Small intestine (tissue), 7 donors: ENCODE results near the gene ZNF397. TPM values are rescaled to one million over a fixed set of nuclear protein-coding genes. Genes with fewer than 3 reads are reported as not detected.

Experiments used
- DNase-seq, 2 donors: peaks; one replicate each; pipeline versions ENCODE4 v3.0.0 to v3.0.0-alpha.2; 2013
- FAIRE-seq: peaks from 2 replicates; lab custom pipeline; 2012; peaks lifted over from hg19 to GRCh38; lab: Jason Lieb, UNC
- H3K27ac ChIP-seq, 3 donors: one replicate each; pipeline ENCODE4 v1.5.1; 2013; ENCODE audit warnings: low read length in 2 of 3, mild to moderate bottlenecking in 2 of 3, control low read depth in 1 of 3, inconsistent platforms in 1 of 3, low read depth in 1 of 3, moderate library complexity in 1 of 3
- H3K27me3 ChIP-seq, 3 donors: one replicate each; pipeline ENCODE4 v1.6.1; 2013; ENCODE audit warnings: low read length in 3 of 3, inconsistent platforms in 1 of 3; ENCODE audit not compliant: control insufficient read depth in 3 of 3, insufficient read depth in 3 of 3
- H3K36me3 ChIP-seq, 3 donors: one replicate each; pipeline ENCODE4 v1.6.1; 2013; ENCODE audit warnings: low read length in 3 of 3, inconsistent platforms in 1 of 3, low read depth in 1 of 3, mild to moderate bottlenecking in 1 of 3, moderate library complexity in 1 of 3; ENCODE audit not compliant: control insufficient read depth in 3 of 3, insufficient read depth in 2 of 3
- H3K4me1 ChIP-seq, 3 donors: one replicate each; pipeline ENCODE4 v1.6.1; 2013; ENCODE audit warnings: low read length in 2 of 3, inconsistent platforms in 1 of 3, low read depth in 1 of 3, mild to moderate bottlenecking in 1 of 3, moderate library complexity in 1 of 3; ENCODE audit not compliant: control insufficient read depth in 3 of 3, insufficient read depth in 2 of 3
- H3K4me3 ChIP-seq, 3 donors: one replicate each; pipeline ENCODE4 v1.5.1; 2013; ENCODE audit warnings: low read length in 3 of 3, control low read depth in 1 of 3, inconsistent platforms in 1 of 3, low read depth in 1 of 3, mild to moderate bottlenecking in 1 of 3, moderate library complexity in 1 of 3
- H3K9me3 ChIP-seq, 2 donors: one replicate each; pipeline ENCODE4 v1.6.1; 2013; ENCODE audit warnings: low read depth in 1 of 2, low read length in 1 of 2; ENCODE audit not compliant: control insufficient read depth in 2 of 2, insufficient read depth in 1 of 2
- WGBS, 3 donors: extraction: QIAGEN DNeasy Blood & Tissue Kit; methylation state at CpG; one replicate each; pipeline ENCODE4 v1.1.7; 2013; 5-methylcytosine and 5-hydroxymethylcytosine counted together
- polyA plus RNA-seq, 4 donors: library from polyadenylated mRNA; stranded (reverse) in 3 of 4; unstranded in 1 of 4; fragments of 200-250 nt in 3 of 4; fragments of 120-200 nt in 1 of 4; gene quantifications; one replicate each; pipeline versions ENCODE4 v1.2.1 to v1.2.3, GENCODE V29; 2013
- donor health status: healthy with polysubstance abuse.
- donor health status: control.
- donor health status: control.
- donor health status: Bipolar disorder and iron deficiency.
- donor health status: healthy.

Gene ZNF397
- polyA plus RNA-seq, 4 donors: 5.7 to 39.1 (median 9.2) TPM

GRCh38 chr18:35248429-35248828 lies 7.6 kb downstream of the ZNF397 start:
- FAIRE-seq (no peak), DNase-seq (no peak)
- no peaks in the 10 kb centered on the region for H3K27me3 ChIP-seq
- H3K4me1 ChIP-seq: no peaks in the 10 kb centered on the region
- peaks cover 13 to 24% (median 15%) of the 10 kb centered on the region in 3 donors for H3K36me3 ChIP-seq
- H3K4me3 ChIP-seq: no peak overlapping the region
- no peak overlapping the region for H3K27ac ChIP-seq
- H3K9me3 ChIP-seq: peaks cover 0 to 11% of the 10 kb centered on the region in 2 donors
- WGBS, 3 donors: 96 to 97% (median 96%) methylated on average over 6 of the region's 6 CpGs

- H3K36me3 ChIP-seq: peaks cover 4 to 14% (median 10%) of the 10 kb centered on the region in 3 donors
- H3K9me3 ChIP-seq: peaks cover 0 to 16% of the 10 kb centered on the region in 2 donors
- H3K27ac ChIP-seq: no peak overlapping the region
- 88 to 100% (median 91%) methylated on average over 1 of the region's 1 CpG for WGBS, 3 donors
- no peak for FAIRE-seq
- H3K27me3 ChIP-seq: no peaks in the 10 kb centered on the region
- no peak for DNase-seq
- H3K4me1 ChIP-seq: no peaks in the 10 kb centered on the region
- no peak overlapping the region for H3K4me3 ChIP-seq
Observed at GRCh38 chr18:35252466-35252865, 11.6 kb downstream of the ZNF397 start.

- no peak for FAIRE-seq
- H3K4me1 ChIP-seq: no peaks in the 10 kb centered on the region
- H3K4me3 ChIP-seq: no peak overlapping the region
- no peaks in the 10 kb centered on the region for H3K27me3 ChIP-seq
- DNase-seq: no peak
- H3K27ac ChIP-seq: no peak overlapping the region
- 92 to 99% (median 93%) methylated on average over 4 of the region's 4 CpGs for WGBS, 3 donors
- peaks cover 0 to 16% of the 10 kb centered on the region in 2 donors for H3K9me3 ChIP-seq
- H3K36me3 ChIP-seq: peaks cover 4 to 10% (median 10%) of the 10 kb centered on the region in 3 donors
Observed at GRCh38 chr18:35253655-35254287, 12.9 kb downstream of the ZNF397 start.

GRCh38 chr18:35256947-35257346 lies 16.1 kb downstream of the ZNF397 start:
- Histone ChIP-seq H3K4me1 (no peaks in the 10 kb centered on the region), H3K4me3 (no peak overlapping the region), H3K27ac (no peak overlapping the region), H3K36me3 (peaks cover 4 to 12% (median 6%) of the 10 kb centered on the region in 3 donors), H3K27me3 (no peaks in the 10 kb centered on the region), H3K9me3 (peaks cover 0 to 17% of the 10 kb centered on the region in 2 donors)
- 93 to 95% (median 93%) methylated on average over 3 of the region's 3 CpGs for WGBS, 3 donors
- FAIRE-seq: no peak
- no peak for DNase-seq

- Histone ChIP-seq H3K9me3 (peaks cover 0 to 8% of the 10 kb centered on the region in 2 donors), H3K36me3 (peaks cover 2 to 12% (median 4%) of the 10 kb centered on the region in 3 donors), H3K4me3 (no peak overlapping the region), H3K27me3 (no peaks in the 10 kb centered on the region), H3K4me1 (peaks cover 0 to 2% (median 0%) of the 10 kb centered on the region in 3 donors), H3K27ac (no peak overlapping the region)
- 89 to 92% (median 92%) methylated on average over 2 of the region's 2 CpGs for WGBS, 3 donors
- DNase-seq (no peak), FAIRE-seq (no peak)
Observed at GRCh38 chr18:35264409-35264808, 23.6 kb downstream of the ZNF397 start.

GRCh38 chr18:35267161-35267651 lies 26.4 kb downstream of the ZNF397 start:
- Histone ChIP-seq H3K27ac (peak overlapping the region; percentile 50 to 89 (median 63)), H3K9me3 (peaks cover 0 to 10% of the 10 kb centered on the region in 2 donors), H3K36me3 (peaks cover 2 to 12% (median 4%) of the 10 kb centered on the region in 3 donors), H3K27me3 (no peaks in the 10 kb centered on the region), H3K4me3 (peak overlapping the region; percentile 55 to 73 (median 61)), H3K4me1 (peaks cover 0 to 2% (median 0%) of the 10 kb centered on the region in 3 donors)
- DNase-seq (peak; percentile 60 to 92), FAIRE-seq (no peak)
- 1 to 5% (median 3%) methylated on average over 32 to 48 of the region's 48 CpGs for whole genome bisulfite sequencing, 3 donors

- Histone ChIP-seq H3K36me3 (peaks cover 0 to 8% (median 2%) of the 10 kb centered on the region in 3 donors), H3K27me3 (no peaks in the 10 kb centered on the region), H3K9me3 (peaks cover 0 to 10% of the 10 kb centered on the region in 2 donors), H3K4me1 (peaks cover 0 to 2% (median 0%) of the 10 kb centered on the region in 3 donors), H3K4me3 (peak overlapping the region; percentile 14 to 73 (median 61)), H3K27ac (peak overlapping the region in 2 of 3 donors; percentile 21 to 63)
- DNase-seq (peak; percentile 80 to 86), FAIRE-seq (no peak)
- 23 to 36% (median 36%) methylated on average over 30 of the region's 30 CpGs for WGBS, 3 donors
Observed at GRCh38 chr18:35267809-35268208, 27.0 kb downstream of the ZNF397 start.

- 66 to 94% (median 76%) methylated on average over 2 of the region's 2 CpGs for WGBS, 3 donors
- FAIRE-seq (no peak), DNase-seq (no peak)
- Histone ChIP-seq H3K9me3 (peaks cover 0 to 14% of the 10 kb centered on the region in 2 donors), H3K27ac (no peak overlapping the region), H3K27me3 (no peaks in the 10 kb centered on the region), H3K4me3 (no peak overlapping the region), H3K36me3 (peaks cover 0 to 4% (median 2%) of the 10 kb centered on the region in 3 donors), H3K4me1 (peaks cover 0 to 2% (median 0%) of the 10 kb centered on the region in 3 donors)
Observed at GRCh38 chr18:35268821-35269220, 28.0 kb downstream of the ZNF397 start.
